PFSK-1 (cell line): ENCODE measurements around the gene TPP2.

Source experiments
- FOXP2 ChIP-seq: optimal IDR thresholded peaks from 2 replicates; pipeline ENCODE3; 2011; ENCODE audit warnings: borderline replicate concordance, control low read depth, inconsistent platforms; ENCODE audit not compliant: insufficient read depth; ENCODE audit errors: extremely low read length, extremely low read depth
- POLR2AphosphoS5 ChIP-seq: IDR thresholded peaks from 2 replicates; pipeline ENCODE4 v1.6.1; 2012; ENCODE audit warnings: low read depth, mild to moderate bottlenecking, control low read depth, low read length, moderate library complexity
- SIN3A ChIP-seq: IDR thresholded peaks from 2 replicates; pipeline ENCODE4 v1.6.1; 2012; ENCODE audit warnings: mild to moderate bottlenecking, low read length, moderate library complexity, borderline replicate concordance; ENCODE audit not compliant: insufficient read depth
- TAF1 ChIP-seq: IDR thresholded peaks from 2 replicates; pipeline ENCODE4 v1.6.1; 2012; ENCODE audit warnings: low read length, control low read depth, borderline replicate concordance; ENCODE audit not compliant: insufficient read depth
- TF ChIP-seq, protein P1 (sequence below), 2 experiments: IDR thresholded peaks; 2 replicates each; pipeline versions ENCODE4 v1.6.1 to v1.8.0; 2011 to 2012; ENCODE audit warnings: low read depth in 2 of 2, low read length in 2 of 2, control low read depth in 1 of 2, inconsistent platforms in 1 of 2, mild to moderate bottlenecking in 1 of 2, moderate library complexity in 1 of 2; ENCODE audit not compliant: insufficient read depth in 1 of 2

Gene TPP2

DNA sequence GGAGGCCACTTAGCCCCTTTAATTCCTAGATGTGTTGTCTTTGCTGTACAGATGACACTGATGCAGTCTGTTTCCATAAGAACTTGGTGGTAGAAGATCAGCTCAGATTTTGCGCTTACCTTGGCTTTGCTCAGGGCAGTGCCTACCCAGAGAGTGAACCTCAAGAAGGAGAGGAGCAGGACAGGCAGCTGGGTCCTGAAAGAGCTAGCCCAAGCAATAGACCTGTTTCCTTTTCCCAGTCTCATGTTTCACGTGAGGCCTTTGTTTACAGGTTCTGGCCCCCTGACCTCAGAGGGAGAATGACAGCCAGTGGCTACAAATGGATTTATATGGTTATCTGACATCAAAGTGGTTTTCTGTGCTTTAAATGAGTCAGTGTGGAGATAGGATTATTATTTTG is 58.0 kb downstream of the TPP2 start:
- no peak for TF ChIP-seq POLR2AphosphoS5
- no peak for TF ChIP-seq FOXP2
- TF ChIP-seq, protein P1, sequence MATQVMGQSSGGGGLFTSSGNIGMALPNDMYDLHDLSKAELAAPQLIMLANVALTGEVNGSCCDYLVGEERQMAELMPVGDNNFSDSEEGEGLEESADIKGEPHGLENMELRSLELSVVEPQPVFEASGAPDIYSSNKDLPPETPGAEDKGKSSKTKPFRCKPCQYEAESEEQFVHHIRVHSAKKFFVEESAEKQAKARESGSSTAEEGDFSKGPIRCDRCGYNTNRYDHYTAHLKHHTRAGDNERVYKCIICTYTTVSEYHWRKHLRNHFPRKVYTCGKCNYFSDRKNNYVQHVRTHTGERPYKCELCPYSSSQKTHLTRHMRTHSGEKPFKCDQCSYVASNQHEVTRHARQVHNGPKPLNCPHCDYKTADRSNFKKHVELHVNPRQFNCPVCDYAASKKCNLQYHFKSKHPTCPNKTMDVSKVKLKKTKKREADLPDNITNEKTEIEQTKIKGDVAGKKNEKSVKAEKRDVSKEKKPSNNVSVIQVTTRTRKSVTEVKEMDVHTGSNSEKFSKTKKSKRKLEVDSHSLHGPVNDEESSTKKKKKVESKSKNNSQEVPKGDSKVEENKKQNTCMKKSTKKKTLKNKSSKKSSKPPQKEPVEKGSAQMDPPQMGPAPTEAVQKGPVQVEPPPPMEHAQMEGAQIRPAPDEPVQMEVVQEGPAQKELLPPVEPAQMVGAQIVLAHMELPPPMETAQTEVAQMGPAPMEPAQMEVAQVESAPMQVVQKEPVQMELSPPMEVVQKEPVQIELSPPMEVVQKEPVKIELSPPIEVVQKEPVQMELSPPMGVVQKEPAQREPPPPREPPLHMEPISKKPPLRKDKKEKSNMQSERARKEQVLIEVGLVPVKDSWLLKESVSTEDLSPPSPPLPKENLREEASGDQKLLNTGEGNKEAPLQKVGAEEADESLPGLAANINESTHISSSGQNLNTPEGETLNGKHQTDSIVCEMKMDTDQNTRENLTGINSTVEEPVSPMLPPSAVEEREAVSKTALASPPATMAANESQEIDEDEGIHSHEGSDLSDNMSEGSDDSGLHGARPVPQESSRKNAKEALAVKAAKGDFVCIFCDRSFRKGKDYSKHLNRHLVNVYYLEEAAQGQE (IDR thresholded peaks at IDR 0.05; ENCODE audit: insufficient read depth in 1 of 2, low read depth in 2 of 2, low read length in 2 of 2), result no peak
- TF ChIP-seq TAF1, result no peak
- TF ChIP-seq SIN3A, result no peak

GRCh38 chr13:102657630-102658029 is 60.8 kb downstream of the TPP2 start:
- TF ChIP-seq FOXP2 (no peak), SIN3A (no peak), TAF1 (no peak), POLR2AphosphoS5 (no peak)
- TF ChIP-seq, protein P1 (IDR thresholded peaks at IDR 0.05; ENCODE audit: insufficient read depth in 1 of 2, low read depth in 2 of 2, low read length in 2 of 2), result no peak

- TF ChIP-seq TAF1 (no peak), POLR2AphosphoS5 (no peak), SIN3A (no peak), FOXP2 (no peak)
- TF ChIP-seq, protein P1 (IDR thresholded peaks at IDR 0.05; ENCODE audit: insufficient read depth in 1 of 2, low read depth in 2 of 2, low read length in 2 of 2), result no peak
Measured at GRCh38 chr13:102658660-102659059, 61.9 kb downstream of the TPP2 start.

GRCh38 chr13:102659168-102659713 is 62.5 kb downstream of the TPP2 start:
- TF ChIP-seq, protein P1 (IDR thresholded peaks at IDR 0.05; ENCODE audit: insufficient read depth in 1 of 2, low read depth in 2 of 2, low read length in 2 of 2), result no peak
- TF ChIP-seq SIN3A, result no peak
- TF ChIP-seq TAF1, result no peak
- TF ChIP-seq FOXP2, result no peak
- no peak for TF ChIP-seq POLR2AphosphoS5

DNA sequence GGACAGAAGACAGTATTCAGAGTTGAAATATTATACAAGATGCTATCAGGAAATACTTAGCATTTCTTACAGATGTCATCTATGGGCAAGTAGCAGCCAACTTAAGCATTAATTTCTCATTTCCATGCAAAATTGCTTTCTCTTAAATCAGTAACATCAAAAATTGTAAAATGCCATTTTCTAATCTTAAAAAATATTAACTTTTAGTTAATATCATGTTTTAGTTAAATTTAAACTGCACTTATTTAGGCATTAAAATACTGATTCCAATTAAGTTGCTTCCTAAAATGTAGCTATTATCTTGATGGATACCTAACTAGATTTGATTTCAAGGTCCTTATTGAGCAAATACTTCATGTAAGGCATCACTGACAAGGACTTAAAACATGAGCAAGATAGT is 70.2 kb downstream of the TPP2 start:
- TF ChIP-seq, protein P1 (IDR thresholded peaks at IDR 0.05; ENCODE audit: insufficient read depth in 1 of 2, low read depth in 2 of 2, low read length in 2 of 2), result no peak
- no peak for TF ChIP-seq TAF1
- TF ChIP-seq FOXP2, result no peak
- TF ChIP-seq SIN3A, result no peak
- TF ChIP-seq POLR2AphosphoS5, result no peak
